Measurements from ENCODE around the gene HRCT1. TPM values are rescaled to one million over a fixed set of nuclear protein-coding genes. Genes with fewer than 3 reads are reported as not detected.
"Not testable (repeated sequence)": the region's sequence is repeated elsewhere in the genome, so short reads cannot be mapped to it uniquely, and the experiment has no call there.

The HRCT1 gene
- total RNA-seq, 2 donors from 2014 or later, result 4.8 to 20.1 TPM

DNA sequence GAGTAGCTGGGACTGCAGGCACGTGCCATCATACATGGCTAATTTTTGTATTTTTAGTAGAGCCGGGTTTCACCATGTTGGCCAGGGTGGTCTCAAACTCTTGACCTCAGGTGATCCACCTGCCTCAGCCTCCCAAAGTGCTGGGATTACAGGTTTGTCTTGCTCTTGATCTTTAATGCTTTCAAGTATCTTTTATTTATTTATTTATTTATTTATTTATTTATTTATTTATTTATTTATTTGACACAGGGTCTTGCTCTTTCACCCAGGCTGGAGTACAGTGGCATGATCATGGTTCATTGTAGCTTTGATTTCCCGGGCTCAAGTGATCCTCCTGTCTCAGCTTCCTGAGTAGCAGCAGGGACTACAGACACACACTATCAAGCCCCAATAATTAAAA is 21.1 kb upstream of the HRCT1 start:
- DNase-seq (ENCODE audit: low spot score), result not testable (repeated sequence)
- intact Hi-C loops (cut with DNase I), result loop anchor here in 1 of 2 donors (5.0 kb wide), 1 partner anchor 93 kb away; the partner anchor contains the start of gene NPR2

DNA sequence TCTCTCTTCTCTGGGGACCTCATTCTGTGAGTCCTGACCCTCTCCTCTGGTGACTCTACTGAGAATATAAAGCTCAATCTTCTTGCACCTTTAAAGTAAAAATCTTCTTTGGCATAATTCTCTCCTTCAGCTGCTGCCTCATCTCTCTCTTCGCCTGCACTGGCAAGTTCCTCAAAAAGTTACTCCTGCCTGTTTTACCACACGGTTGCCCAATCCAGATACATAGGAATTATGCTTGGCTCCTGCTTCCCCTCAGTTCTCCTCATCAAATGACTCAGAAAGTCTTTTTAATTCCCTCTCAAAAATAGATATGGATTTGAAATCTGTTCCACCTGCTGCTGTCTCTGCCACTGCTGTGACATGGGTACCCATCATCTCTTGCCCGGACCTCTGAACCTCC is 14.4 kb upstream of the HRCT1 start:
- intact Hi-C loops (cut with DNase I), result loop anchor here in 1 of 2 donors (5.0 kb wide), 1 partner anchor 114 kb away; no protein-coding TSS in a partner anchor
- DNase-seq (ENCODE audit: low spot score), result no peak

DNA sequence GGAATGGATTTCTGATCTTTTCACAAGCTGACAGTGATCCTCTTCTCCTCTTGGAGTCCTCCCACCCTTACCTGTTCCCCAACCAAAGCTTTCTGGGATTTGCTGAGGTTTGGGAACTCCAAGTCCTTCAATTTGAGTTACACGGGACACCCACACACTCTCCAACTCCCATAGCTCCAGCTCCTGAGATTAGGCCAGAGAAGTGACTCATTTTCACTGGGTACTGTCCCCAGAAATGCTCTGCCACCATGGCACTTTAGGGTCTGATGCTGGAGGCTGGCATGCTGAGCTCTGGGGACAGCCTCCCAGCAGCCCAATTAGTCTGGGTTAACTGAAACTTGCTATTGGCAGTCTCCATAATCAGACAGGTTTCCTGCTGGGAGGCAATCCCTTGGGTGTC is 14.0 kb upstream of the HRCT1 start:
- intact Hi-C loops (cut with DNase I), result loop anchor here in 1 of 2 donors (5.0 kb wide), 1 partner anchor 115 kb away; no protein-coding TSS in a partner anchor
- DNase-seq (ENCODE audit: low spot score), result no peak

DNA sequence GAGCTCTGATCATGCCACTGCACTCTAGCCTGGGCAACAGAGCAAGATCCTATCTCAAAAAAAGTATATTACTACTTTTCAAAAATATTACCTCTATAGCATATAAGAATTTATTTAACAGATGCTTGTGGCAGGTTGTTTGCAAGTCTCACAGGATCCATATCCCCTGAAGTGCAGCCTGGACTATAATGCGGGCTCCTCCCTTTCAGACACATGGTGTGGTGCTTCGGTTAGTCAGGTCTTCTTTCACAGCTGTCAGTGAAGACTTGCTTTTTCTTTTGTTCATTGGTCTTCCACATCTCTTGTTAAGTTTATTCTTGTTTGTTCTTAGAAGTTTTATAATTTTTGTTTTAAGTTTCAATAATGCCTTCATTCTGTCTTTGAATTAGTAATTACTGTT is 9.4 kb upstream of the HRCT1 start:
- DNase-seq (ENCODE audit: low spot score), result no peak
- intact Hi-C loops (cut with DNase I), result no loop called here

DNA sequence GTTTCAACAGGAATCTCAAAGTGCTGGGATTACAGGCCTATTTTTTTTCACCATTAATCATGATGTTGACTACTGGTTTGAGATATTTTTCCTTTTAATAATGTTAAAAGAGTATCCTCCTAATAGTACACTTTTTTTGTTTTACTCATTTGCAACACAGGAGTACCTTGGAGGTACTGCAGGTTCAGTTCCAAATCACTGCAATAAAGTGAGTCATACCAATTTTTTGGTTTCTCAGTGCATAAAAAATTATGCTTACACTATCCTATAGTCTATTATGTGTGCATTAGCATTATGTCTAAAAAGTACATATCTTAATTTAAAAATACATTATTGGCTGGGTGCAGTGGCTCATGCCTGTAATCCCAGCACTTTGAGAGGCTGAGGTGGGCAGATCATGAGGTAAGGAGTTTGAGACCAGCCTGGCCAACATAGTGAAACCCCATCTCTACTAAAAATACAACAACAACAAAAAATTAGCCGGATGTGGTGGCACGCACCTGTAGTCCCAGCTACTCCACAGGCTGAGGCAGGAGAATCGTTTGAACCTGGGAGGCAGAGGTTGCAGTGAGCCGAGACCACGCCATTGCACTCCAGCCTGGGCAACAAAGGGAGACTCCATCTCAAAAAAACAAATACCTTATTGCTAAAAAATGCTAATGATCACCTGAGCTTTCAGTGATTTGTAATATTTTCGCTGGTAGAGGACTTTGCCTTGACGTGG is 8.5 kb upstream of the HRCT1 start:
- intact Hi-C loops (cut with DNase I); DNase-seq (ENCODE audit: low spot score): not testable (repeated sequence)

DNA sequence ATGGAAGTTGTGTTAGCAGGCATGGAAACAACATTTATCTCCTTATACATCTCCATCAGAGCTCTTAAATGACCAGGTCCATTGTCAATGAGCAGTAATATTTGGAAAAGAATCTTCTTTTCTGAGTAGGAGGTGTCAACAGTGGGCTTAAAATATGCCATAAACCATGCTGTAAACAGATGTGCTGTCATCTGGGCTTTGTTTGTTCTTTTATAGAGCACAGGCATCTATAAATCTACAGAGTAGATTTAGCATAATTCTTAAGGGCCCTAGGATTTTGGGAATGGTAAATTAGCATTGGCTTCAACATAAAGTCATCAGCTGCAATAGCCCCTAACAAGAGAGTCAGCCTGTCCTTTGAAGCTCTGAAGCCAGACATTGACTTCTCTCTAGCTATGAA is 7.7 kb upstream of the HRCT1 start:
- intact Hi-C loops (cut with DNase I), result no loop called here
- DNase-seq (ENCODE audit: low spot score), result no peak

DNA sequence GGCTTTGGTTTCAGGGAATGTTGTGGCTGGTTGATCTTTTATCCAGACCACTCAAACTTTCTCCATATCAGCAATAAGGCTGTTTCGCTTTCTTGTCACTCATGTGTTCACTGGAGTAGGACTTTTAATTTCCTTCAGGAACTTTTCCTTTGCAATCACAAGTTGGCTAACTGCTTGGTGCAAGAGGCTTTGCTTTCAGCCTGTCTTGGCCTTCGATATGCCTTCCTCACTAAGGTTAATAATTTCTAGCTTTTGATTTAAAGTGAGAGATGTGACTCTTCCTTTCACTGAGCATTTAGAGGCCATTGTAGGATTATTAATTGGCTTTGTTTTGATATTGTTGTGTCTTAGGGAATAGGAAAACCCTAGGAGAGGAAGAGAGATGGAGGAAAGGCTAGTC is 7.0 kb upstream of the HRCT1 start:
- DNase-seq (ENCODE audit: low spot score), result no peak
- intact Hi-C loops (cut with DNase I), result no loop called here

DNA sequence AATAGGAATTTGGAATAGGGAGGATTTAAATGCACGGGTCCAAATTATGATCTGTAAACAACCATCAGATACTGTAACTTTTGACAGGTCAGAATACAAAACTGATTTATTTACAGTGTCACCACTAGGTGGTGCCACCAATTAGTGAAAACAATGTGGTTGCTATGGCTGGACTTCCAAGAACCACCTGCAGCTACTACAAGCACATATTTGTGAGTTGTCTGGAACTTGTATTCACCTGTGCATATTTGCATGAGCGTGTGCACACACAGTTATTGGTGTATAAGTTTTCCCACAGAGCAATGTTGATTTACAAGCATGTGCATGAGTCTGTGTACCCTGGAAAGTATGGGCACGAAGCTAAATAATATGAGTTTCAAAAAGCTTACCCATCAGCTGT is 3.0 kb upstream of the HRCT1 start:
- intact Hi-C loops (cut with DNase I), result loop anchor here (2.0 to 10.0 kb wide), 4 partner anchors 39 to 262 kb away; partner anchors contain the start of gene CCIN (in 1 of the 2)

DNA sequence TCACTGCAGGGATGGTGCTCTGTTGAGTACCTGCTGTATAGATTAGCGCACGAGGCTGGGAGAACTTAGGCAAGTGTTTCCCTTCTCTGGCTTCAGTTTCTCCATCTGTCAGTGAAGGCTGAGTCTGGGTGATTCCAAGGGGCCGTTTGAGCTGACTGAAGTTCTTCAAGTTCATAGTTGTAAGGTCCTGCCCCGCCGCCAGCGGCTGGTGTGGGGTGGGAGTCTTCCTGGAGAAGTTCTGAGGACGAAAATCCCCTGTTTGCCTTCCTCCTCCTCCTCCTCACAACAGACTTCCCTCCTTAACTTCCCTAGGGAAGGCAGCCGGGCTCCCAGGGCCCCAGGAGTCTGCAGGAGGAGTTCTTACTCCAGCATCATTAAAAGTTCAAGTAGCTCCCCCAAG is 1.7 kb upstream of the HRCT1 start:
- no peak for DNase-seq (ENCODE audit: low spot score)
- intact Hi-C loops (cut with DNase I), result loop anchor here in 1 of 2 donors (1.0 to 10.0 kb wide), 4 partner anchors 38 to 260 kb away; partner anchors contain the start of gene CCIN

More for the DNA sequence above, 3.0 kb upstream of the HRCT1 start:
- DNase-seq (ENCODE audit: low spot score), result no peak

DNA sequence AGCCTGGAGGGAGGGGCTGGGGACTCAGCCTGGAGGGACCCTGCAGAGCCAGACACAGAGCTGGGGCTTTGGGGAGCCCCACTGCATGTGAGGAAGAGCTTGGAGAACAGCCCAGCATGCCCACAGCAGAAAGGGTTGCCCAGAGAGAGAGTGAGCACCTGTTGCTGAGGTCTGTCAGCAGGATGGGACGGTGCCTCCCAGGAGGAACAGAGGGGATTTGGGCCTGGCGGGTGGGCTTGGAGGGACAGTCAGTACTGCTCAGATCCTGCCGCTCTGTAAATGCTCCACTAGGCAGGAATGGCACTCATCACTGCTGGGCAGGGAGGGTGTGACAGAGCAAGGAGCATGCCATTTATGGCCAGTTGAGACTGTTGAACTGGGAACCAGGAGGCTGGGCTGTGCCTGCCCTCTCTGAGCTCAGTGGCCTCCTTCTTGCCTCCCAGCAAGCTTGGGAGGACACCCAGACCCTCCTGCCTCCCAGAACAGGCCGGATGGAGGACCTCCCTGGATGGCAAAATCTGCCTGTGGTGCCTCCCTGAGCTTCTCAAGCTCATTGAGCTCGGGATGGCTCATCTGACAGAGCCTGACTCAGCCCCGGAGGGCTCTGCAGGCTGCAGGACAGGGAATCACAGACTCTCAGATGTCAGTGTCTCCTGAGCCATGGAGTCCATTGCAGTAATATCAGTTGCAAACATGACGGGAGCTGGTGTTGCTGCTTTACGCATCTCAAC is 786 bp upstream of the HRCT1 start:
- no peak for DNase-seq (ENCODE audit: low spot score)
- intact Hi-C loops (cut with DNase I), result loop anchor here in 1 of 2 donors (10.0 kb wide), 2 partner anchors 120 to 260 kb away; partner anchors contain the start of gene CCIN

DNA sequence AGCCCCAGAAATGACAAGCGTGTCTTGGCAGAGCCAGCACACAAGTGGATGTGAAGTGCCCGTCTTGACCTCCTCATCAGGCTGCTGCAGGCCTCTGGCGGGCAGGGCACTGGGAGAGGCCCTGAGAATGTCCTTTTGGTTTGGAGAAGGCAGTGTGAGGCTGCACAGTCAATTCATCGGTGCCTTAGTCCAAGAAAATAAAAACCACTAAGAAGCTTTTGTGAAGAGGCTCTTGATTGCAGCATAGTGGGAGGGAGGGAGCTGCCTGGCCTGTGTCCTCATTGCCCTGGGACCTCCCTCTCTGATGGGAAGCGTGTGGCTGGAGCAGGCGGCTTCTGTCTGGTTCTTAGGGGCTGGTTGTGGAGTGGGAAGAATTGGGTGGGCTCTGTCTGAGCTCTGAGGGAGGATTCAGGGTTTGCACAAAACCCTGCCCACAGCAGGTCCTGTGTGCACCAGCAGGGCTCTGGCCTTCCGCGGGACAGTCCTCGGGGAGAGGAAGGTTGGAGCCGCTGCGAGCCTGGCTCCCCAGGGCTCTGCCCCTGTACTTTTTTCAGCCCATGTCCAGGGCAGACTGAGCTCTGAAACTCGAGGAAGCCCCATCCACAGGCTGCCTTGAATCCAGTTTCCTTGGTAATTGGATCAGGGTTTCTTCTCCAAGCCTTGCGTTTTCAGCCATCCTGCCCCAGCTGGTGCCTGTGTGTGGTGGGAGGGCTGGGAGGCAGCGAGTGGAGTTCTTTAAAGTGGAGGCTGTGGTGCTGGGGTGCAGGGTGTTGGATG is 1.1 kb downstream of the HRCT1 start:
- intact Hi-C loops (cut with DNase I), result loop anchor here in 1 of 2 donors (10.0 kb wide), 2 partner anchors 122 to 258 kb away; partner anchors contain the start of gene CCIN
- DNase-seq (ENCODE audit: low spot score), result peak; percentile 94

DNA sequence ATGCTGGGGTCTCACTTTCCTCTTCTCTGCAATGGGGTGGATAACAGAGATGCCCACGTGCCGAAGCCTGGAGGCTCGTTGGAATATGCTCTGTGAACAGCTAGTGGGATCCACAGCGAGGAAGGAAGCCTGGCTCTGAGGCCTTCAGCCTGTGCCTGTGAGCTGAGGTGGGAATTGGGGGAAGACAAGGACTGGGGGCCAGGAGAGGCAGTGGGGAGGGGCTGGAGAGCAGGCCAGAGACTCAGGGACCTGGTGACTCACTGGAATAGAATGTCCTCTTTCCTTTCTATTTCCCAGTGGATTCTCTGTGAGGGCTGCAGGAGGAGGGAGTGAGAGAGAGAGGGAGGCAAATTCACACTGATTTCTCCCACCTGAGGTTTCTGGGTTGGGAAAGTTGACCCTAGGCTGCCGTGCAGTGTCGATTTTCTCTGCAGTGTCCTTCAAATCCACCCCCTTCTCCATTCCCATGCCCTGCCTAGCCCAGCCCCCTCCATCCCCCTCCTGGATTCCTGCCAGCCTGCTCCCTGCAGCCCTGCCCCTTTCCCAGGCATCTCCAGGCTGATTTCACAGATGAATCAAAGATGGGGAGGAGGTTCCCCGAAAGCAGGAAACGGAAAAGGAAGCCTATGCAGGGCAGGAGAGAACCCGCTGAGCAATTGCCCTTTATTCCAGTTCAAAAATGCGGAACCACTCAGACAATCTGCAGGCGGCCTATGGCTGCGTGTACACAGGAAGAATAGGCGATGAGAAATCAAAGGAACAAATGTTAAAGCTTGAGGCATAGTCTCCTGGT is 1.9 kb downstream of the HRCT1 start:
- peak; percentile 89 for DNase-seq (ENCODE audit: low spot score)
- intact Hi-C loops (cut with DNase I), result loop anchor here in 1 of 2 donors (10.0 kb wide), 2 partner anchors 123 to 257 kb away; partner anchors contain the start of gene CCIN

DNA sequence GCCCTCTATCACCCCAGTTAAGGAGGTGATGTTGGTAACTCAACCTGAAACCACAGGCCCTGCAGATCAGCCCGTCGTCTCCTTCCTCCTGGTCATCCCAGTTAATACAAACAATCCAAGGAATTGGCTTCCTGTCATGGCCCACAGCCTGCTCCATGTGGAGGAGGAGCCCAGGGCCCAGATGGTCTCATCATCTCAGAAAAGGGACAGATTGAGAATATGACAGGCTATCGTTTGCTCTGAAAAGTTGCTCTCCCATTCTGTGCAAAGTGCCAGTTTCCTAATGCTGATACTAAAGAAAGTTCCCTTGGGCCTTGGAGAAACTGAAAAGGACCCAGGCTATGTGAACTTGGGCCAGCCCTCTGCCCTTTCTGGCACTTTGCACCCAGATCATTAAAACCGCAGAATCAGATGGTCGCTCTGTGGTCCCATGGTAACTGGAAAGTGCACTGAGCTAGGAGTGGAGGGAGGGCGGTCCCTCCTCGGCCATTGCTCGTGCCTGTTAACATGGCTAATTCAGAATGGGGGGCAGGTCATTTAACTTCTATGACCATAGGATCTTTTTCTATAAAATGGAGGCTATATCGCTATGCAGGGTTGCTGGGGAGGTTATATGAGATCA is 2.6 kb downstream of the HRCT1 start:
- no peak for DNase-seq (ENCODE audit: low spot score)
- intact Hi-C loops (cut with DNase I), result loop anchor here in 1 of 2 donors (10.0 kb wide), 2 partner anchors 124 to 256 kb away; partner anchors contain the start of gene CCIN

DNA sequence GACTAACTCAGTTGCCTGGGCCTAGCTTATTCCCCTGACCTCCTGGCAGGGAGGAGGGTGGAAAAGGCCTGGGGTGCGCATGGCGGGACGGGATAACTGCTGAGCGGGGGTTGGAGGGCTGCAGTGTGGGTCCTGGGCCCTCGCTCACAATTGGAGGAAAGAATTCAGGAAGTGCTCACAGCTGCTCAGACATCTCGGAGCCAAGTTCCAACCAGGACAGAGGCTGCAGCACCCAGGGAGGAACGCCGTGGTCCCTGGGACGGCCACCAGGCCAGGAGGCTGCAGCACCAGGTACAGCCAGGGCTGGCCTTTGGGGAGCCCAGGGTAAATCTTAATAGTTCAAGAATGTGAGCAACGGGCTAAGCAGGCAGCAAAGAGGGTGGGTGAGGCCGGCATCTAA is 3.3 kb downstream of the HRCT1 start, which contains the start of gene SPAAR:
SPAAR (plus strand) TSS at position 217 of the 400 bp plus-strand sequence. CDS start 974 bp downstream, outside the sequence.
- no peak for DNase-seq (ENCODE audit: low spot score)
- intact Hi-C loops (cut with DNase I), result loop anchor here in 1 of 2 donors (10.0 kb wide), 2 partner anchors 124 to 256 kb away; partner anchors contain the start of gene CCIN

DNA sequence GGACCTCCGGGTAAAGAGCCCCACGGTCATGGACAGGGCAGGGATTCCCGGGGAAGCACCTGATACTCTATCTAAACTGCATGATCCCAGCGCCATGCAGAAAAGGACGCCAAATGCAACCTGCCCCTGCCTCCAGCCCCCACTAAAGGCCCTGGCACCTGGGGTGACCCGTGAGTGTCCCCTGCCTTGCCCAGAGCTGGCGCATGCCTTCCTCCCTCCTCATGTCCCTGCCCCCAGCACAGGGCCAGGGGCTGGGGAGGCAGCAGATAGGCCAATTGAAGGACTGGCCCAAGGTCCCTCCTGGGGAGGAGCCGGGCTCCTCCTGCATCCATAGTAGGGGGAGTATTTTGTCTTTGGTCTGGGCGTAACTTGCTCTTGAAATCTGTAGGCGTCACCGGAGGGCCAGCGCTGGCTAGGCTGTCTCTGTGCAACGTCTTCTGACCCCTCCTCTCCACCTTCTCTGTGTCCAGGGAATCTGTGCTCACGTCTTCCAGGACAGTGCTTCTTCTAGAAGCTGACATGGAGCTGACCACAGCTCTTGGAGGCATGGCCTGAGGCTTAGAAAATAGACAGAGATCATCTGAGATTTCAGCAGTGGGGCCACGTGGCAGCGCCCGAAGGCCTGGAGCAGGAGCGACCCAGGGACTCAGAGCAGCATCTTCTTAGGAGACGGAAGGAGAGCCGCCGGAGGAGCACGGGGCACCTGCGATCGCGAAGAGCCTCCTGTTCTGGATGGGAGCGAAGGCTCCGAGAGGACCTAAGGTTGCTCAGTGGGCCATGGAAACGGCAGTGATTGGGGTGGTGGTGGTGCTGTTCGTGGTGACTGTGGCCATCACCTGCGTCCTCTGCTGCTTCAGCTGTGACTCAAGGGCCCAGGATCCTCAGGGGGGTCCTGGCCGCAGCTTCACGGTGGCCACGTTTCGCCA is 3.9 kb downstream of the HRCT1 start:
- no peak for DNase-seq (ENCODE audit: low spot score)
- intact Hi-C loops (cut with DNase I), result loop anchor here in 1 of 2 donors (10.0 kb wide), 2 partner anchors 125 to 255 kb away; partner anchors contain the start of gene CCIN

DNA sequence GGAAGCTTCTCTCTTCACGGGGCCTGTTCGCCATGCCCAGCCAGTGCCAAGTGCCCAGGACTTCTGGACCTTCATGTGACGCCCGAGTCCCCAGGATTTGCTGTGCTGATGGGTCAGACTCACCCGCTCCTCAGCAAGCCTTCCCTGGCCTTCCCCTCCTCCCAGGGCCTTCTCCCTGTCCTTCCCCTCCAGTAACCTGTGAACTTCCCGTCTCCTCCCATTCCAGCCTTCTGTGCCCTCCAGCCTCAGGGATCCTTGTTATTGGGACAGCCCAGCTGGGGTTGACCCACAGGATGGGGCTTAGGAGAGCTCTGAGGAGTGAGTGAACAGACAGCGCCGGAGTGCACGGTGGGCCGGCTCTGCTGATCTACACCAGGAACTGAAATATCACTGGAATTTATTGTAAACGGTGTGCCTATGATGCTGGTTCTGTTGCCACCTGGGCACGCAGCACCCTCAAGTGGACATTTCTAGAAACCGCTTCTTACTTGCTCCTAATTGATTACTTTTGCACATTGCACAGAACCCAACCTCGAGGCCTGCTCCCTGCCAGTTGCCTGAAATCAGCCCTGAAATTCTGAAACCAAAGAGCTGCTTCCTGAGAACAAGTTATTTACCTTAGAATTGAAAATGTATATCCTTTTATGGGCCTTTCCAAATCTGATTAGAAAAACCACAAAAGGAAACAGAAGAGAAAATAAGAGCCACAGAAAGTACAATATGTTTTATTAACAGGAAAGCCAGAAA is 4.8 kb downstream of the HRCT1 start:
- intact Hi-C loops (cut with DNase I), result no loop called here
- DNase-seq (ENCODE audit: low spot score), result peak; percentile 75
